ENCODE measurements around the gene GPN3.

DNA sequence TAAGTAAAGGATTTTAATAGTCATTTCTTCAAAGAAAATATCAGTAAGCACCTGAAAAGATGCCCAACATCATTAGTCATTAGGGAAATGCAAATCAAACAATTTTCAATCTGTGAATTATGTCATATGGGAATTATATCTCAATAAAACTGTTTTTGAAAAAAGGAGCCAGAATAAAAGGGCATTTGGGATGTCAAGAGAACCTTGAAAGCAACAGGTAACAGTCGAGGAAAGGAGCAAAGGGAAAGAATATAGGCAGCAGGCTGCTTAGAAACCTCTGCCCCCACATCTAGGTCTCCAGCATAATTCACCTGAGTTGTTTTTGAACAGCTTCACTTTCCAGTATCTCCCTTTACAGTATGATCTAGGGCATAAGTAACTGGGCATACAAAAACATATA lies 46.3 kb upstream of the GPN3 start:
- TF ChIP-seq, protein P1, sequence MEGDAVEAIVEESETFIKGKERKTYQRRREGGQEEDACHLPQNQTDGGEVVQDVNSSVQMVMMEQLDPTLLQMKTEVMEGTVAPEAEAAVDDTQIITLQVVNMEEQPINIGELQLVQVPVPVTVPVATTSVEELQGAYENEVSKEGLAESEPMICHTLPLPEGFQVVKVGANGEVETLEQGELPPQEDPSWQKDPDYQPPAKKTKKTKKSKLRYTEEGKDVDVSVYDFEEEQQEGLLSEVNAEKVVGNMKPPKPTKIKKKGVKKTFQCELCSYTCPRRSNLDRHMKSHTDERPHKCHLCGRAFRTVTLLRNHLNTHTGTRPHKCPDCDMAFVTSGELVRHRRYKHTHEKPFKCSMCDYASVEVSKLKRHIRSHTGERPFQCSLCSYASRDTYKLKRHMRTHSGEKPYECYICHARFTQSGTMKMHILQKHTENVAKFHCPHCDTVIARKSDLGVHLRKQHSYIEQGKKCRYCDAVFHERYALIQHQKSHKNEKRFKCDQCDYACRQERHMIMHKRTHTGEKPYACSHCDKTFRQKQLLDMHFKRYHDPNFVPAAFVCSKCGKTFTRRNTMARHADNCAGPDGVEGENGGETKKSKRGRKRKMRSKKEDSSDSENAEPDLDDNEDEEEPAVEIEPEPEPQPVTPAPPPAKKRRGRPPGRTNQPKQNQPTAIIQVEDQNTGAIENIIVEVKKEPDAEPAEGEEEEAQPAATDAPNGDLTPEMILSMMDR (IDR thresholded peaks at IDR 0.05) = no peak
- TF ChIP-seq POLR2A (IDR thresholded peaks at IDR 0.05) = no peak
